GM19467 (cell line): Measurements from ENCODE around the gene ZIC1.

Experiments used
- ATAC-seq: cut with Tn5 transposase; IDR thresholded peaks from one replicate; pipeline ENCODE4 v1.9.1; 2021; ENCODE audit warnings: mild to moderate bottlenecking, moderate library complexity; ENCODE audit not compliant: unreplicated experiment

ZIC1 gene

DNA sequence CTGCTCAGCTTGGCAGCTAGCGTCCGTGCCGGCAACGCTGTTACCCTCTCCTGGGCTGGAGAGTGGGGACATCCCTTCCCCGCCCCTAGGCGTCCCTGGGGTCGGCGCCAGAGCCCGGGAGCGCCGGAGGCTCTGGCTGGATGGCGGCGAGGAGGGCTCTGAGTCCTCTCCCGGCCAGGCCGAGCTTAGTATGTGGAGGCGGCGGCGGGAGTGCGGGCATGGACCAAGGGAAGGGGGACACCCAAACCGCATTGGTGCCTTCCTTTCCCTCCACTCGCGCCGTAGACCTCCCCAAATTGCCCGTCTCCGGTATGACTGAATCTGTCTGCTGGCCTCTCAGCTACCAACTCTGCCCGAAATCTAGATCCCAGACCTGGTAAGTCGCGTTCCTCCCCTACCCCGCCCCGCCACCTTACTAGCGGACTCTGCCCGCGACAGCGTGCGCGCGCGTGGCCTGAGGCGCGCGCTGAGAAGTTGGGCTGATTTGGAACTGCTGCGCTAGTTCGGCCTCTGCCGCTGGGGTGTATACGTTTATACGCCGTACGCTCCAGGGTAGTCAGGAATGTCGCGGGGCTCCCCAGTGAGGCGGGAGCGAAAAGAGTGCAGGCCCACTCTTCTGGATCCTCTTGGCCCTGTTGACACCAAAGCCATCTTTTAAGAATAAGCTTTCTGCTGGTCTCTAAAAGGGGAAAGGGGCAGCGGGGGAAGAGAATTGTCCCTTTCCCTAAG, 12.2 kb downstream of the ZIC1 start:
- ATAC-seq = no peak

DNA sequence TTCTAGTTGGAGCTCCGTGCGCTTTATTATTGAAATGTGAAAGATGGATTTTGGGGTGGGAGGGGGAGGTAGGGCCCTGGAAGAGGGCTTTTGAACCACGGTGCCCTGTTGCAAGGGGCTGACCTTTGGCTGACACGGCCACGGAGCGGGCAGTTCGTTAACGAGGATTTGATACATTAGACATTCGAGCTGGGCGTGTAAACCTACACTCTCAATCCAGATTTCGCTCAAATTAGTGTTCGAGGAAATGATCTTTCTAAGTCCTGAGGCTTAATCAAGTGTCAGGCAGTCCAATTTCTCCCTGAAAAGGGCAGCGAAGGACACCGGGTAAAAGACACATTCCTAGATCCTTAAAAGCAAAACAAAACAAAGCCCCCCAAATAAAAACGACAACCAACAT, 13.0 kb downstream of the ZIC1 start:
- no peak for ATAC-seq

DNA sequence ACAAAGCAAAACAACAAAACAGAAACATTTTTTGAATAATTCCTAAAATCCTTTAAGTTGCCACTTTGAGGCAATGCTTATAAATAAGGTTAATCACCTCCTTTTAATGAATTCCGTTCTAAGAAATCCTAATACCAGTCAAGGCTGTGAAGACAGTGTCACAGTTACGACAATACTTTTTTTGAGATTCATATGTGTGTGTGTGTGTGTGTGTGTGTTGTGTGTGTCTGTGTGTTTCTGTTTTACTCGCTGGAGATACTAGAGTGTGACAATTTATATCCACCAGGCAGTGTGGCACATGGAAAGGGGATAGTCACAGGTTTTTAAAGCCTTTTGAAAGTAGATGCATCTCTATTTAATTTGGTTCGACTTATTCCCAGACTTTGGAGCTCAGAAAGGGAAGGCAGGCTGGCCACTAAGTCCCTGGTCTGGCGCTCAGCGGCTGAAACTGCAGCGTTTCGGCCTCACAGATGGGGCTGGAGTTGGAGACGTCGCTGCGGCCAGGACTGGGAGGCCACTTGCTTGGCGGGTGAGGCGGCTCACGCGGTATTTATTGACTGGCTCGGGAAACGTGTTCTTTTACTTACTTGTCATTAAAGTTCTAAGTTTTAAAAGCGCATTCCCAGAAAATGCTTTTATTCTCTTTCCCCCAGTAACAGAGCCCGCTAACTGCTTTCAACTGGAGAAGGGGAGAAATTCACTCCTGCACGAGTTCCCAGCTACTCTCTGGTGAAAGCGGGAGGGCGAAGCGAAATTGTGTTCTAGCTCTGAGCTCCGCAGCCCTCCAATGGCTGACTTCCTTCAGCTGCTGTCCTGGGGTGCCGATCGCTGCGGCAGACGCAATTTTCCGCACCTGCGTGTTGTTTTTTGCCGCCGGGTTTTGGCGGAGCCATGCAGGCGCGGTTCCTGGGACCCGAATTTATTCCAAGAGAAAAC, 13.7 kb downstream of the ZIC1 start:
- ATAC-seq = no peak

DNA sequence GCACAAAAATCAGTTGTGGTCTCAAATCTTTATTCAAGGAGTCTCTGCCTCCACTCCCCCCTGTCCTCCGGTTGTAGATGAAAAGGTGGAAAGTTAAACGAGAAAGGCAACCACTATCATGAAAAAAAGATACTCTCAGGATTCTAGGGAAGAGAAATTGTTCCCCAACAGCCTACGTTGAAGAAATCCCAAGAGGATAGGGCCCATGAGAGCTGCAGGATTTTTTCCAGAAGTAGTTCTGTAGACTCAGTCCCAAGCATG, 14.3 kb downstream of the ZIC1 start:
- no peak for ATAC-seq

DNA sequence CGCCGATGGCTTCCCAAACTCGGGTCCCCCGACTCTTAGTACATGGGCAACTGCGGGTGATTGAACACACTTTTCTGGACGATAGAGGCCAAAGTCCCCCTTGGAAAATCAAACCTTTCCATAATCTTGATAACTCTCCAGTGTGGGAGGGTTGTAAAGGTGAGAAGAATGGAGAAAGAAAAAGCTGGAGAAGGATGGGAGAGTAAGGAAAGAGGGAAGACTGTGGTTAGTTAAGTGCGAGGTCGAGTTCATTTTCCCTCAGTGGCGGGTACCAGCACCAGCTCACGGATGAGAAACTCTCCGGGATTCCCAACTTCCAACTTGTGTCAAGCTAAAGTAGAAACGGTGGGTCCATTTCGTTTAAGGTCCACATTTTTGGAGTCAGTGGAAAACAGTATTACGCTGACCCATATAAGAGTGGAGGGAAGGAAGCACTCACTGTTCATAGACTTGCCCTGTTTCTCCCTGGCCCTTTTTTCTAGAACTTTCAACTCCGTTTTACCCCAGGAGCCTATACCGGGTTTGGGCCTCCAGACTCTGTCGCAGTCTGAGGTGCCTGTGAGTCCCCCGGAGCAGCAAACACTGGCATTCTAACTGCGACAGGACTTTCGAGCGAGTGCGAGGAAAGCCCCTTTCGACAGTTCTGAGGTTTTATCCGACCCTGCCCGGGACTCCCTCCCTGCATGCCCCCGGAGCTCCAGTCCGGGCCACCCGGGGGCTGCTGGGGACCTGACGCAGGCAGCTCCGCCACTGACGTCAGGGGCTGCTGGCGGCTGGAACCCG, 14.8 kb downstream of the ZIC1 start:
- no peak for ATAC-seq

DNA sequence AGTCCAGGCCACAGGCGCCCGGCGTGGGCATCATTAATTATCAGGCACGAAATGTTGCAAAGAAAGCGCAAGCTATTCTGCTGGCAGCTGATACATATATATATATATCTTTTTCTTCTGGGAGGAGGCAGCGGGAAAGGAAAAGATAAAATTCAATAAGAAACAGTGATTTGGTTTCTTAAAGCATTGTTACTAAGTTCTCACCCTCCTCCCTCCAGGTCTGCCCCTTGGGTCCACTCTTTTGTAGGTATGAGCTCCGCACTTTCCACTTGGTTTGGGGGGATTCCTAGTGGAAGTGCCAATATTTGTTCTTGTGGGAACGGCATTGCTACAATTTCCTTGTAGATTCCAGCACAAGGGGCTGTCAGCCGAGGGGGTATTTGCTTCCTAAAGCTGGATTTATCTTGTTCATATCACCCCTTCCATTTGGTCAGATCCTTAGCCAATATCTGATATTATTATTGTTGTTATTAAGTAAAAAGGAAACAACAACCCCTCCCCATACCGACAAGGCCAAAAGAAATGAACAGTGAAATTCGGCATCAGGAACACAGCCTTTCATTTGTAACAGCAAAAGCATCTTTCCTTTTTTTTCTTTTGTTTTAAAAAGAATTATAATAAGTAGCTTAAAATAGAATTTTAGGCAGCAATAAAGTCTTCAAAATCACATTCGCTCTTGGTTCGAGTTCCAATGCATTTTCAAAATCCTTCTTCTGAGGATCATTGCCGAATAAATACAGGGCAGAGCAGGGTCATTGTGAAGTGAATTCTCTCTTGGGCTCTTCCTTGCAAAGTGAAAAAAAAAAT, 15.6 kb downstream of the ZIC1 start:
- no peak for ATAC-seq

DNA sequence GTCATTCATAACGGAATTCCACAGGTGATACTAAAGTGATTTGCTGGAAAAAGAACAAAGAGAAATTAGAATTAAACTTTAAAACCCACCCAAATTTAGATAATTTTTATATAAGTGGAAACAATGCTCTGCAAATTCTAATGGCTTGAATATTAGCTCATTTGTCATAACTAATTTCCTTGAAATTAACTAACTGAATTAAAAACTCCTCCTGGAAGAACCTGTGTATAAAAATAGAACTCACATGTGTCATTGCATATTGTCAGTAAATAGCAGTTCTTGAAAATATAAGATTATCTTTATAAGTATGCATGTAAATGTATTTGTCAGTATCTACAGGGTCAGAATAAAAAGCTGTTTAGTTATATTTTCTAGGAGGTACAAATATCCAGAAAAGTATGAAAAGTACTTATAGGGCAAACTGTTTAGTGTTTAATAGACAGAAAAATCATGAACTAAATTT, 16.3 kb downstream of the ZIC1 start:
- no peak for ATAC-seq

DNA sequence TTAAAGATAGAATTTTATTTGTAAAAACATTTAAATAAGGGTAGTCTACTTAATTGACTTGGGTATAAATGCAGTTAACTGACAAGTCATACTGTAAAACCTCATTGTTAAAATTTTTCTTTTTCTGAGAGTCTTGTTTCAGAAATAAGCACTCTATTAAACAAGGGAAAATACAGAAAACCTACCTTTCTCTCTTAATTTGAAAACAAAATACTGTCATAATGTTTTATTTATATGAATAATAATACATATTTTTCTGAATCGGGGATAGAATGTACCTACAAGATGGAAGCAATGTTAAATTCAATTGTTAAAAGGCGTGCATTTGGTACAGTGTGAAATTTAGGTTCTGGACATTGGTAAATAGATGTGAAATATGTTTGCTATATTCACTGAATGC, 17.8 kb downstream of the ZIC1 start:
- no peak for ATAC-seq

DNA sequence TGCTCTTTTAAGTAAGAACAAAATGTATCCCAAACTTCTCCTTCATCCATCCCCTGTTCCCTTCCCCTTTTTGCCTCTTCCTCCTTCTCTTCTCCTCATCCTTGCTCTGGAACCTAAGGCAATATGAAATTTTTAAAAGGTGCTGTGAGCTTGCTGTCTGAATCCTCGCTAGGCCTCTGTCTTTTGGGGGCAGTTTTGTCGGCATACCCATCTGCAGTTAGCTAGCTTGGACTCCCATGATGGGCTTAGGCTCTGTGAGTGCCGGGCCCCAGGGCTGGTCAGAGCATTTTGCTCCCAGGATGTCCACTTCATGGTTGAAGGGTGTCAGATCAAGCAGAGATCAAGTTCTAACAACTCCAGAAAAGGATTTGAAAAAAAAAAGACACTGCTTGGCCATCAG, 18.6 kb downstream of the ZIC1 start:
- no peak for ATAC-seq

DNA sequence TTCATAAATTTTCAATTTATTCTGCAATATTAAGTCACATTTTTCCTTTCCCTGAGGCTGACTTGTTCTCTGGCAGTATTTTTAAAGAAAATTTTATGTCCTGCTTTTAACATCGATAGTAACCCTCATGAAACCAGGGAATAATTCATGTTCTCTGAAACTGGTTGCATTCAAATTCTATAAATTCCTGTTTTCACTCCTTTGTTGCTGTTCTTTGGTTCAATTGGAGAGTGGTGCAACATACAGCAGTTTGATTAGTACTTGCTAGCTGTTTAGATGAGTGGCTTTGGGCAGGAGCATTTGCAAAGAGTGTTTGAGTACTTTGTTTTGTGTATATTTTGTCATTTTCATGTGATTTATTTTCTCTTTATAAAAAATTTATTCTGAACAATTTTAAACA, 19.2 kb downstream of the ZIC1 start:
- no peak for ATAC-seq

DNA sequence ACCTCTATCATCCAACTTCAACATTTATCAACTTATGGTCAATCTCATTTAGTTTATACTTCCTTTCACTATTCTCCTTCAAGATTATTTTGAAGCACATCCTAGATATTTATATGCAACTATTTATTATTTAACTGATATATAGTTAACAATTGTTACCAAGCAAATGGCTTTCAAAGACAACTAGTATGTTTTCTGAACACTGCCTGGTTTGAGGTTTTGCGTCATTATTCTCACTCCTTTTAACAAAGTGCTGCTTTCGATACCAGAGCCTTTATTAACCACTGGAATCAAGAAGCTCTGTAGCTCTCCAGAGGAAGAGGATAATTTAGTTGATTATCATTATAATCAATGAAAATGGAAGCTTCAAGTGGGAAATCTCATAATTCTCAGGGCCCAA, 19.6 kb downstream of the ZIC1 start:
- ATAC-seq = no peak

DNA sequence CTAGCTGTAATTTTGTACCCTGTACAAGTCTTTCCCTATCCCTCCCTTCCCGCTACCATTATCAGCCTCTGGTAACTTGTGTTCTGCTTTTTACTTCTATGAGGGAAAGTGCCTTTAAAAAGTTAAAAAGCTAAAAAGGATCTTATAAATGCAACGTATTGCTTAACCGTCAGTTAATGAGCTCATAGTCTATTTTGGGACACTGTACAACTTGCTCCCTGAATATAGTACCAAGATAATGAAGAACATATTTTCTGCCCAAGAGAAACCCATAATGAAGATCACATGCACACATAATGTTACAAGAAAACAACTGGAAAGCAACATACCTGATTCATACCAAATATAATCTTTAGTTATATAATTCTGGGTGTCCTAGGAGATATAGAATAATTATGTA, 22.6 kb downstream of the ZIC1 start:
- ATAC-seq = no peak

DNA sequence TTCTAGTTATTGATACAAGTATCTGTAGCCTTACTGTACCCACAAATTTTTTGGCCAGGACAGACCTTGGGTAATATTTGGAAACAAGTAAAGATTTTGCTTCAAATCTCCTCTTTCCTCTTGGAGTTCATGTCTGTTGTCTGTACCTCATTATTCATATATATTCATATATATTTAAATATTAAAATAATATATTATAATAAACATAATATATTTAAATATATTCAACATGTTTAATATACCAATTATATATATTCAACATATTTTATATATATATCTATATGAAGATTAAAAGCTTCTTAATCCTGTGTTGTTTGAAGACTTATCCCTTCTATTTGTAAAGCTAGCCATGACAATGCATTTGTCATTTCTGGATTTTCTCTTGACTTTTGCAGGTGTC, 38.1 kb downstream of the ZIC1 start:
- no peak for ATAC-seq

DNA sequence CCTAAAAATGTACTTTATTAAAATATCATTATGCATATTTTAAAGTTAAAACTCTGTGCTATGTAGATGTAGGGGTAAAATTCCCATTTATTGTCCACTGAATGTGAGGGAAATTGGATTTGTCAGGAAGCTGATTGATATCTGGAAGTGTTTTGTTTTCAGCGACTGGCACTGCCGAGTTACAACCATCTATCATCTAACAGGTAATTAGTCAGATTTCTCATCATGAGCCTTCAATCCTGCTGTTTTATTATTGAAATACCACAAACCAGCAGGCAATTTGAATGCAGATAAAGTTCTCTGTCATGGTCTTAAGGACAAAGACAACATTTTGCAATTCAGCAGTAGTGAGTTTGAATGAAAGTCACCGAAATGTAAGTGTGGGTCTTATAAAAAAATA, 40.5 kb downstream of the ZIC1 start:
- ATAC-seq = no peak

DNA sequence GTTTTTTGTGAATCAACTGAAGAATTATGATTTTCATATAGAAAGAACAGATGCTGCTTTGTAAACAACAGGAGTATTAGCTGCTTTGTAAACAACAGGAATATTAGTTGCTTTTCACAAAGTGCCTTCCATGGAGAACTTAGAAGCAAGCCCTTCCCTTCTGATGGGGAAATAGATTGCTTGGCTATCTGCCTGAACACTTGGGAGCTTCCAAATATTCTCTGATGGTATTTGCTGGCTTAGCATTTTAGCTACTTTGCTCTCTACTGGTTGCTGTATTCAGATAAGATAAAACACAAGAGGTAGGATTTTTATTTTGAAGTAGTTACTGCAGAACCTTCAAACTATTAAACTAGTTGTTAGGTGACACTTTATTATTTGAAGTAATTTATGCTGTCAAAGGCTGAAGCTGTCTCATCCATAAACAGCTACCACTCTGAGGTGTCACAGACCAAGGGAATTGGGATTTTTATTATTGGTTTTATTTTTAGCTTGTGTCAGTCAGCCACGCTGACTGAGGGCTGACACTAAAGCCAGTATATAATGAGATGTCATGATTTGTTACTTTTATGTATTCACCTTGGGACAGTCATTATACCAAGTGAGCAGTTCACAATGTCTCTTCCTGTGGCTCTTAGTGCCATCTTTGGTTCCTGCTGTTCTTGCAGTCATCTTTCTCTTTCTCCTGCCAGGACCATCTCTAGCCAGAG, 50.0 kb downstream of the ZIC1 start:
- ATAC-seq = no peak

DNA sequence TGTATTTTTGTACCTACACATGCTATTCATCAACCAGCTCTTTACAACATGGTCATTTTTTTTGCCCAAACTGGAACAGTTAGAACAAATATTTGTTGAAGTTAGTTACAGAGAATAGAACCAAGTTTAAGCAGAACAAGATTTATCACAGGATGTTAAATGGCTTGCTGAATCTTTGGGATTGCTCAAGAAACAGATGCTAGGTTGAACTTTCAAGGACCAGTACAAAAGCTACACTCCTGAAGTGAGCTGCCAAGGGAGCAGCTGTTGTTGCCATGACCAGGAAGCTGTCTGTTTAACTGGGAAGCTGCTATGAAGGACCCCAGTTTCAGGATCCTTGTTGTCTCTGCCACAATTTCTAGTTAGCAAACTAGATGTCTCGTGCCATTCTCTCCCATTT, 53.7 kb downstream of the ZIC1 start:
- no peak for ATAC-seq
